K562 (cell line): ENCODE measurements around the gene PTPN18. TPM values are rescaled to one million over a fixed set of nuclear protein-coding genes. Genes with fewer than 3 reads are reported as not detected.

Experiments
- CTBP1 ChIP-seq: fragments of 450-650 bp; IDR thresholded peaks from 2 replicates; pipeline ENCODE4 v1.6.1; 2016; ENCODE audit warnings: borderline replicate concordance
- ERF ChIP-seq: fragments of 450-650 bp; formaldehyde crosslinking; IDR thresholded peaks from 2 replicates; pipeline ENCODE4 v1.4.0; 2020; ENCODE audit warnings: mild to moderate bottlenecking, mixed read lengths
- ETV5 ChIP-seq: sonication (generic); formaldehyde crosslinking; IDR thresholded peaks from 2 replicates; pipeline ENCODE4 v1.4.0; 2020; ENCODE audit warnings: low read depth, mild to moderate bottlenecking, missing genetic modification reagents
- HSF4 ChIP-seq: fragments of 250-450 bp; sonication (Bioruptor Pico); IDR thresholded peaks from 2 replicates; pipeline ENCODE4 v2.1.2; 2022; ENCODE audit warnings: mild to moderate bottlenecking, moderate library complexity, borderline replicate concordance
- KLF1 ChIP-seq: fragments of 450-650 bp; IDR thresholded peaks from 2 replicates; pipeline ENCODE4 v1.6.1; 2016; ENCODE audit warnings: missing genetic modification characterization, missing compliant biosample characterization
- MAFK ChIP-seq: IDR thresholded peaks from 2 replicates; pipeline ENCODE4 v1.6.1; 2011; ENCODE audit warnings: low read length, improper control_type of control experiment
- NCOA2 ChIP-seq, 2 experiments: fragments of 450-650 bp; IDR thresholded peaks; 2 replicates each; pipeline ENCODE4 v1.6.1; 2018; ENCODE audit warnings: mild to moderate bottlenecking in 2 of 2, moderate library complexity in 1 of 2; ENCODE audit not compliant: partially characterized antibody in 2 of 2
- NFXL1 ChIP-seq: fragments of 450-650 bp; formaldehyde crosslinking; IDR thresholded peaks from 2 replicates; pipeline ENCODE4 v1.4.0; 2021; ENCODE audit warnings: mild to moderate bottlenecking
- NR0B1 ChIP-seq: fragments of 450-650 bp; IDR thresholded peaks from one replicate; pipeline ENCODE4 v1.6.1; 2018; ENCODE audit warnings: mild to moderate bottlenecking, moderate library complexity; ENCODE audit not compliant: partially characterized antibody
- PHB ChIP-seq: fragments of 250-450 bp; sonication (Bioruptor Pico); IDR thresholded peaks from 2 replicates; pipeline ENCODE4 v1.5.0; 2021
- POLR2AphosphoS2 ChIP-seq: IDR thresholded peaks from 2 replicates; pipeline ENCODE4 v1.6.1; 2012; ENCODE audit warnings: low read length, improper control_type of control experiment
- POLR2G ChIP-seq: fragments of 200-400 bp; formaldehyde crosslinking; IDR thresholded peaks from 2 replicates; pipeline ENCODE4 v1.6.1; 2017; ENCODE audit warnings: low read depth, mild to moderate bottlenecking, antibody characterized with exemption, low read length, moderate library complexity
- RCOR1 ChIP-seq, 2 experiments: IDR thresholded peaks; 2 replicates each; pipeline ENCODE4 v1.6.1; 2012; ENCODE audit warnings: low read depth in 2 of 2, low read length in 2 of 2, borderline replicate concordance in 1 of 2, improper control_type of control experiment in 1 of 2
- THAP7 ChIP-seq: fragments of 250-450 bp; sonication (Bioruptor Pico); IDR thresholded peaks from 2 replicates; pipeline ENCODE4 v1.5.0; 2021
- XRCC5 ChIP-seq: fragments of 200-400 bp; formaldehyde crosslinking; IDR thresholded peaks from 2 replicates; pipeline ENCODE4 v1.6.1; 2017; ENCODE audit warnings: low read depth, mild to moderate bottlenecking, low read length
- ZNF143 ChIP-seq: sonication (generic); formaldehyde crosslinking; IDR thresholded peaks from 2 replicates; pipeline ENCODE4 v1.9.0; 2022; ENCODE audit warnings: mild to moderate bottlenecking, missing genetic modification reagents
- ZNF57 ChIP-seq: fragments of 450-650 bp; formaldehyde crosslinking; IDR thresholded peaks from 2 replicates; pipeline ENCODE4 v1.4.0; 2020; ENCODE audit warnings: mild to moderate bottlenecking, moderate library complexity
- ZNF766 ChIP-seq: fragments of 200-800 bp; sonication (Bioruptor generic); conservative IDR thresholded peaks from 2 replicates; pipeline ENCODE4 v1.6.1; 2016; ENCODE audit warnings: missing genetic modification characterization, missing compliant biosample characterization
- ZNF79 ChIP-seq: fragments of 250-450 bp; sonication (Bioruptor Pico); IDR thresholded peaks from 2 replicates; pipeline ENCODE4 v1.4.0; 2020; ENCODE audit warnings: low read depth, mild to moderate bottlenecking, moderate library complexity
- polyA plus RNA-seq, 8 experiments: library from polyadenylated mRNA; depleted of rRNA in 4 of 8; stranded (reverse) in 5 of 8; unstranded in 3 of 8; fragments of >200 nt; fragmentation: Nextera tagmentation in 2 of 8; fragmentation: Illumina TruSeq in 1 of 8; extraction: Ambion mirVana in 2 of 8; extraction: Trizol in 1 of 8; gene quantifications; 2 replicates each; pipeline versions ENCODE4 v1.2.1 to v1.2.3, GENCODE V29; 2011 to 2014; ENCODE audit warnings: inconsistent platforms in 1 of 8, missing spikeins in 1 of 8
- total RNA-seq, 7 experiments: library from RNA; depleted of rRNA in 6 of 7; stranded (reverse); fragments of >200 nt in 6 of 7; fragmentation: Illumina TruSeq in 2 of 7; extraction: Trizol in 2 of 7; gene quantifications; 2 replicates each; pipeline versions ENCODE4 v1.2.1 to v1.2.3, GENCODE V29; 2011 to 2021; ENCODE audit warnings: low replicate concordance in 1 of 7
- TF ChIP-seq, protein P1 (sequence below): fragments of 250-450 bp; sonication (Bioruptor Pico); IDR thresholded peaks from 2 replicates; pipeline ENCODE4 v1.5.0; 2021
- TF ChIP-seq, protein P2 (sequence below): fragments of 250-450 bp; sonication (Bioruptor Pico); IDR thresholded peaks from 2 replicates; pipeline ENCODE4 v1.5.0; 2020; ENCODE audit warnings: mild to moderate bottlenecking, borderline replicate concordance

The PTPN18 gene
- total and polyA plus RNA-seq, 9 of the 15 experiments (the other 6 are each of a cell fraction or from before 2014, with no cell fraction given): 11.6 to 90.7 (median 49.6) TPM

DNA sequence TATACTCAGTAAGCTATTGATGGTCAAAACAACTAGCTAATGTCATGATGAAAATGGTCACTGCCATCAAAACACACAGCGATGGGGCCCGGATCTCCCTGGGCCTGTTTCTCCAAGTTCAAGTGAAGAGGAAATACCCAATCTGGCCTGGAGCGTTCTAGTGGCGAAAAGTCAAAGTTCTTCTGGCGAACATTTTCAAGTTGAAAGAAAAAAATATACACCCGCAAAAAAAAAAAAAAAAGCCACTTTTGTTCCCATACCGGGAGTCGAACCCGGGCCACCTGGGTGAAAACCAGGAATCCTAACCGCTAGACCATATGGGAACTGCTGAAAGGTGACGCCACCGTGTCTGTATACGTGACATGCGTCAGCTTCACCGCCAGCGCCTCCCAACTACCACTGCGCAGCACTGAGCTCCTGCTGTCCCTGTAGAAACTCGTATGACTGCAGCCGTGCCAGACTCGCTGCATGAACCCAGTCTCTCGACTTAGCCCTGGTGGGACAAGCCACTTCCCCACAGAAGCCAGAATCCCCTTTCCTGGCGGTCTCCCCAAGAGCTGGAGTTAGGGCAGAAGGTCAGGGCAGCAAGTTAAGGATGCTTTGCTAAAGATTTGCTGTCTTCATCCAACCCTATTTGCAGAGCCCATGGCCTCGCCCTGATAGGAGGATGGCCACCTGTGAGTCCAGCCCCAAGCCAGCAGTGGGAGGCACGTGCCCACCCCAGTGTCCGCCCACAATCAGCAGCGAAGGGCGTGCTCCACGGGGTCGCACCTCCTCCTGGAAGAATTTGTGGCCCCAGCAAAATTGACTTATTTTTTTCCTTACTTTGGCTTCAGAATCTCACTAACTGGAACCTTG lies 18.8 kb upstream of the PTPN18 start (continued):
- TF ChIP-seq ZNF766 (CRISPR knock-in tag) (0 out of 2 replicates have a peak, but pooled peaks have one; percentile 36), ZNF57 (CRISPR knock-in tag) (no peak), ERF (CRISPR knock-in tag) (no peak), ETV5 (CRISPR knock-in tag) (0 out of 2 replicates have a peak, but pooled peaks have one; percentile 46), POLR2G (peak; percentile 87), RCOR1 (IDR thresholded peaks at IDR 0.05; ENCODE audit: borderline replicate concordance in 1 of 2, low read depth in 2 of 2, low read length in 2 of 2) (no peak), NCOA2 (IDR thresholded peaks at IDR 0.05; ENCODE audit: partially characterized antibody in 2 of 2) (no peak), KLF1 (tag) (0 out of 2 replicates have a peak, but pooled peaks have one; percentile 47), NR0B1 (no peak), POLR2AphosphoS2 (peak; percentile 58; the same call in 1 of the 2 replicates), MAFK (no peak), HSF4 (CRISPR knock-in tag) (no peak), NFXL1 (CRISPR knock-in tag) (no peak), PHB (no peak), CTBP1 (peak; percentile 75; the same call in 1 of the 2 replicates), THAP7 (CRISPR knock-in tag) (no peak), ZNF79 (no peak), ZNF143 (CRISPR knock-in tag) (peak; percentile 51; the same call in 1 of the 2 replicates), XRCC5 (no peak)
- TF ChIP-seq, protein P1, sequence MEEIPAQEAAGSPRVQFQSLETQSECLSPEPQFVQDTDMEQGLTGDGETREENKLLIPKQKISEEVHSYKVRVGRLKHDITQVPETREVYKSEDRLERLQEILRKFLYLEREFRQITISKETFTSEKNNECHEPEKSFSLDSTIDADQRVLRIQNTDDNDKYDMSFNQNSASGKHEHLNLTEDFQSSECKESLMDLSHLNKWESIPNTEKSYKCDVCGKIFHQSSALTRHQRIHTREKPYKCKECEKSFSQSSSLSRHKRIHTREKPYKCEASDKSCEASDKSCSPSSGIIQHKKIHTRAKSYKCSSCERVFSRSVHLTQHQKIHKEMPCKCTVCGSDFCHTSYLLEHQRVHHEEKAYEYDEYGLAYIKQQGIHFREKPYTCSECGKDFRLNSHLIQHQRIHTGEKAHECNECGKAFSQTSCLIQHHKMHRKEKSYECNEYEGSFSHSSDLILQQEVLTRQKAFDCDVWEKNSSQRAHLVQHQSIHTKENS (CRISPR knock-in tag): no peak
- TF ChIP-seq, protein P2, sequence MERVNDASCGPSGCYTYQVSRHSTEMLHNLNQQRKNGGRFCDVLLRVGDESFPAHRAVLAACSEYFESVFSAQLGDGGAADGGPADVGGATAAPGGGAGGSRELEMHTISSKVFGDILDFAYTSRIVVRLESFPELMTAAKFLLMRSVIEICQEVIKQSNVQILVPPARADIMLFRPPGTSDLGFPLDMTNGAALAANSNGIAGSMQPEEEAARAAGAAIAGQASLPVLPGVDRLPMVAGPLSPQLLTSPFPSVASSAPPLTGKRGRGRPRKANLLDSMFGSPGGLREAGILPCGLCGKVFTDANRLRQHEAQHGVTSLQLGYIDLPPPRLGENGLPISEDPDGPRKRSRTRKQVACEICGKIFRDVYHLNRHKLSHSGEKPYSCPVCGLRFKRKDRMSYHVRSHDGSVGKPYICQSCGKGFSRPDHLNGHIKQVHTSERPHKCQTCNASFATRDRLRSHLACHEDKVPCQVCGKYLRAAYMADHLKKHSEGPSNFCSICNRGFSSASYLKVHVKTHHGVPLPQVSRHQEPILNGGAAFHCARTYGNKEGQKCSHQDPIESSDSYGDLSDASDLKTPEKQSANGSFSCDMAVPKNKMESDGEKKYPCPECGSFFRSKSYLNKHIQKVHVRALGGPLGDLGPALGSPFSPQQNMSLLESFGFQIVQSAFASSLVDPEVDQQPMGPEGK (CRISPR knock-in tag): no peak
